NCI-H1417 (cell line): ENCODE data around the gene GNB1L.

Source experiments
- DNase-seq, 3 experiments: peaks; one replicate each; lab custom pipeline; 2025; lab: John Stamatoyannopoulos, UW

Gene GNB1L

DNA sequence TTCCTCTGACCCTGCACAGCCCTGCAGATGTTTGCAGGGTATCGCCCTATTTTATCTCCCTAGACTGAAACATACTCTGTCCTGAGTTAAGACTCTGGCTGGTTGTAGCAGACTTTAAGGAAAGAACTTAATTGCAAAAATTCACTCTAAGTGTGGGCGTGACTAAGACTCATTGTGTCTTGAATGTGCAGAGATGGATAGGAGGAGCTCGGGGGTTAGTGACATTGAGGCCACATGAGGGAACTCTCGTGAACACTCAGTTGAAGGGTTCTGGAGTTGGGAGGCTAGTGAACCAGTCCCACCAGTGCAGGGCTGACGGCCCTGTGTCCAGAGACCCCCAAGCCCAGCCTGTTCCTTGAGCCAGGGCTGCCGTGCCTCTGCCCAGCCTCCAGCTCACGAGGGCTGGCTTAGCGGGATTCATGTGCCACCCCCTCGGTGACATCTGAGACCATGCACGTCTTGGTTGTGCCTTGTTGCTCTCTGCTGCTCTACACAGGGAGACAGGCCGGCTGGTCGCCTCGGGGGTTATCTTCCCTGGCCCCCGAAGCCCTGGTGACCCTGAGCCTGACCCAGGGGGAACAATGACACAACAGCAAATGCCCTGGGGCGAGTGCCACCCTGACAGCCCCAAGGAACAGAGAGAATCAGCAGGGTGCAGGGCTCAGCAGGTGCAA is 105.5 kb downstream of the GNB1L start:
- DNase-seq = no peak

DNA sequence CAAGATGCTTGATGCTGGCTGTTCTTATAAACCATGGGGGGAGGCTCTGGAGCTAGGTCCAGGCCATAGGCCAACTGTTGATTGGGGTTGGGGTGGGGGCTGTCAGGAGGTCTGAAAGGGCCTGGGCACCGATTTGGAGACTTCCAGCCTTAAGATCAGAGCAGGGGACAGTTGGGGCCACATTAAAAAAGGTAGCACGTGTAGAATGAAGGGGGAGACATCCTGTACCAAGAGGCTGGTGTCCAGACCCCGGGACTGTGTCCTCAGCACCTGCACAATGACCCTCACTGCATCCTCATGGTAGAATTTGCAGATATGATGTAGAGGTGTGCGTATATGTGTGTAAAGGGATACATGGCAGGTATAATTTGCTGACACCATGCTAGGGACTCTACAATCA is 106.5 kb downstream of the GNB1L start:
- no peak for DNase-seq

DNA sequence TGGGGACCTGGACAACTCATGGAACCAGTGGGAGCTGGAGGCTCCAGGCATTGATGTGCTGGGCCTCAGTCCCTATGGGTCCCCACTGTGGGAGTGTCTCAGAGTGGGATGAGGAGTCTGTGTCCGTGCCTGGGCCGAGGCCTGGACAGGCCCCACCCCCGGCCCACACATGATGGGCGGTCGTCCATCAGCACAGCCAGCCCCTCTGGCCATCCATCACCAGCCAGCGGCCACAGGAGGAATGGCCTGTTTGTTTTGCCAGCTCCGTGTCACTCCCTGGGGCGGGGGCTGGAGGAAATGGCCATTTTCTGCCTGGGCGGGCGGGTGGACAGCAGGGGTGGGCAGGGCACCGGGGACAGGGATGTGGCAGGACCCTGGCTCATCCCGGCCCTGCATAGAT is 107.1 kb downstream of the GNB1L start:
- no peak for DNase-seq

GRCh38 chr22:19746726-19747125 is 107.9 kb downstream of the GNB1L start:
- no peak for DNase-seq

DNA sequence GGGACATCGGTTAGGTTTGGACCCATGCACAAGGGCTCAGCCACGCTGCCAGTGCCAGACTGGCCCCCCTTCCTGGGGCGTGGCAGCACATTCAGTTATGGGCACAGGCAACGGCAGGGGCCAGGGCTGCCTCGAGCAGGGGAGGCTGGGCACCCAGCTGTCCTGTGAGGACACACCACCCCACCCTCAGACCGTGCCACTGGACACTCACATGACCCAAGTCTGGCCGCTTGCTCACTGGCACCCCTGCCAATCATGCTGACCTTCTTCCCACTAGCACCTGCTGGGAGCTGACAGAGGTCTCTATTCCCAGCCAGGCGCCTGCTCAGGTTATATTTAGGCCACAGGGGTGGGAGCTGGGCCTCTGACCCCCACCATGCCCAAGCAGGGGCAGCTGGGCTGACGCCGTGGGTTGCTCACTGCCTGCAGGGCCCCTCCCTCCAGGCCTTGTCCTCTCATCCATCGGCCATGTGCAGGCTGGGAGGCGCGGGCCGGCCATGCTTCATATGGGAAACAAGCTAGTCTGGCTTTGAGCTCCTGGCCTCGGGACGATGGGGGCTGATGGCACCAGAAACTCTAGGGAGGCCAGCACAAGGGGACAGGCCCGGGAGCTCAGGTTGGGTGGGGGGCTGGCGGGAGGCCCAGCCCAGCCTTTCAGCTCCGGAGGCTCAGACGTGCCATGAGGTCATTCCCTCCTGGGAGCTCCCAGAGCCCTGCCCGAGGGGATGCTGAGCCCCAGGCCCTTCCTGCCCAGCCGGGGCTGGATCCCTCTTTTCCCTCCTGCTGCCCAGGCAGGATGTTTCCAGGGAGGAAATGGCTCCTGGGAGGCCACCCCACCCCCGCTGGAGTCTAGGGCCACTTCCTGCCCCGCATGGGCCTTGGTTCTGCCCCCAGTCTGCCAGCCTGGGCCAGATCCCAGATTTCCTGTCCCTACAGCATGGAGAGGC is 109.2 kb downstream of the GNB1L start:
- no peak for DNase-seq

- no peak for DNase-seq
Measured at GRCh38 chr22:19744350-19745006, 110.2 kb downstream of the GNB1L start.

DNA sequence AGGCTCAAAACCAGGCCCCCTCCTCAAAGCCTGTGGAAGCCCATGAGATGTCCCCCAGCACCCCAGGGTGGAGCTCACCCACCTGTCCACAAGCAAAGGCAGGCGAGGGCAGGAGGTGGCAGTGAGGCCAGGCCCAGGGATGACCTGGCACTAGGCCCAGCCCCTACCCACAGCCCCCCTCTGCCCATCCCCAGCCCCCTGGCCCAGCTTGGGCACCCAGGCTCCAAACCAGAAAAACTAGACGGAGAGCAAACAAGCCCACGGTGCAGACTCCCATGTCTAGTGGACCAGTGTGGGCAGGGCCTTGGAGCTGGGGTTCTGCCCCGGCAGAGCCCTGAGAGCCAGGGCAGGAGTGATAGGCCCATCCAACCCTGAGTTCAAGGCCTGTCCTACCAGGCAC is 111.0 kb downstream of the GNB1L start:
- no peak for DNase-seq

GRCh38 chr22:19743081-19743480 is 111.6 kb downstream of the GNB1L start:
- no peak for DNase-seq

GRCh38 chr22:19742160-19743066 is 112.3 kb downstream of the GNB1L start:
- DNase-seq = peak in 2 of 3 experiments; percentile 13 to 40

DNA sequence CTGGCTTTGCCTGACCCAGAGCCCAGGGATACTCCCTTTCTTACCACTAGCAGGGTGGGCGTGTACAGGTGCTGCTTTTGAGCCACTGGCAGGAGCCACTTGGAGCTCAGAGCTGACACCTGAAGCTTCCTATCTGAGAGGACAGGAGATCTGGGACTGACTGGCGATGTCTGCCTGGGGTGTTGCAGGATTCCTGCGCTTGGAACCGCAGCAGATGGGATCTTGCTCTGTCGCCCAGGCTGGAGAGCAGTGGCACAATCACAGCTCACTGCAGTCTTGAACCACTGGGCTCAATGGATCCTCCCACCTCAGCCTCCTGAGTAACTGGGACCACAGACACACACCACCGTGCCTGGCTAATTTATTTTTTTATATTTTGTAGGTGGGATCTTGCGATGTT is 113.6 kb downstream of the GNB1L start:
- DNase-seq = no peak

- DNase-seq = no peak
Measured at GRCh38 chr22:19740586-19740985, 114.1 kb downstream of the GNB1L start.

GRCh38 chr22:19739911-19740449 is 114.7 kb downstream of the GNB1L start:
- DNase-seq = no peak

- no peak for DNase-seq
Measured at GRCh38 chr22:19739448-19739895, 115.2 kb downstream of the GNB1L start.

DNA sequence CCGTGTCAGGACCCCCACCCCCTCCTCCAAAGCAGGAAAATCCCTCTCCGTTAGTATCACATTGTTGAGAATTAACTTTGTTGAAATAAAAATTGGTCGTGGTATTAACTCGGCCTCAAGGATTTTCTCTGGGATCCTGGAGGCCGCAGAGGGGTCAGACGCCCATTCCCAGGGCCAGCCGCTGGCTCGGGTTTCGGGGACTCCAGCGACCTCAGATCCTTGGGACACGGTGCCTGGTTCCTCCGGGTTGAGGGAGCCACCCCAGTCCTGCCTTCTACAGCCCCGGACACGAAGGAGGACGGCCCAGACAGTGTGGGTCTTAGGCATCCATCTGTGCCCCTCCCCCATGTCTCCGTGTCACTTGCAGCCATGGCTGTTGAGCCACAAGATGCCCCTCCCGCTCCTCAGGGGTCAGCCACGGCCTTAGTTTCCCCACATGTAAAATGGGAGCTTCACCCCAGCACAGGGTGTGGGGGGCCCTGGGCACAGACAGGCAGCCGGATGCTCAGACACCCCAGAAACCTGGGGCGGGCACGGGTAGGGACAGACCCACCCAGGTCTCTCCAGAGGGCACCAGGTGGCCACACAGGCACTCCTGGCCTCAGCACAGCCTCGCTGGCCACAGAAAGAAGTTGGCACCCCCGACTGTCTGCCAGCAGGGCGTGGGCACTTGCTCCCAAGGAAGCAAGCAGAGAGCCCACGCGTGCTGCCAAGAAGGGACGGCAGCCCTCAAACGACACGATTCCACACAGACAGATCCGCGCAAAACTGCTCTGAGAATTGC is 115.8 kb downstream of the GNB1L start:
- DNase-seq = no peak

DNA sequence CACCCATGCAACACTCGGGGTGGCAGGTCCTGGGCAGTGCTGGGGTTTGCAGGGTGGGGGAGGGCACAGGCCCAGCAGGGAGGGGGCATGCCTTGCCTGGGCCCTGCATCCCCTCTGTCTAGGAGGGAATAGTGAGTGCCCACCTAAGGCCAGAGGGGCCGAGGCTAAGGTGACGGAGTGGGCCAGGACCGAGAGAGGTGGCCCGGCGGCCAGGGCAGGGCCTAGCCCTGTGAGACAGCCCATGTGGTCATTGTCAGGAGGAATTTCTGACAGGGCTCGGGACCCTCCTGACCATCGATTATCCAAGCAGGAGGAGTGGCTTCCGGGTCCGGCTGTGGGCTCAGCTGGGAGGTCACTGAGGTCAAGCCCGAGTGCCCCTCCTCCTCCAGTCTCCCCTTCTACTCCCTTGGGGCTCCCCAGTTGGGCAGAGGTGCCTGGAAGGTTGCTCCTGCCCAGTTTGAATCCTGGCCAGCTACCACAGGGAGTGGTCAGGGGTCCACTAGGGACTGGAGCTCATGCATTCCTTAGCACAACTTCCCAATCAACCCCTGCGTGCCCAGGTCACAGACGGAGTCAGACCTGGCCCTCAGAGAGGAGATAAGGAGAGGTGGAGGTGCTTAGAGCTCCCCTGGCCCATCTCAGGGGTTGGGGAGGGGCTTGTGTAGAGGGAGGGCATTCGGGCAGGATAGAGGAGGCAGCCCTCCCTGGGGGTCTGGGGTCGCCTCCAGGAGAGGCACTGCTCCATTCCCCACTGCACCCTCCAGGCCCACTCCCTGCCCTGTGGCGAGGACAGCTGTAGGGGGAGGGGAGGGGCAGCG is 116.6 kb downstream of the GNB1L start:
- no peak for DNase-seq

- DNase-seq = no peak
Measured at GRCh38 chr22:19735665-19736510, 118.8 kb downstream of the GNB1L start.

DNA sequence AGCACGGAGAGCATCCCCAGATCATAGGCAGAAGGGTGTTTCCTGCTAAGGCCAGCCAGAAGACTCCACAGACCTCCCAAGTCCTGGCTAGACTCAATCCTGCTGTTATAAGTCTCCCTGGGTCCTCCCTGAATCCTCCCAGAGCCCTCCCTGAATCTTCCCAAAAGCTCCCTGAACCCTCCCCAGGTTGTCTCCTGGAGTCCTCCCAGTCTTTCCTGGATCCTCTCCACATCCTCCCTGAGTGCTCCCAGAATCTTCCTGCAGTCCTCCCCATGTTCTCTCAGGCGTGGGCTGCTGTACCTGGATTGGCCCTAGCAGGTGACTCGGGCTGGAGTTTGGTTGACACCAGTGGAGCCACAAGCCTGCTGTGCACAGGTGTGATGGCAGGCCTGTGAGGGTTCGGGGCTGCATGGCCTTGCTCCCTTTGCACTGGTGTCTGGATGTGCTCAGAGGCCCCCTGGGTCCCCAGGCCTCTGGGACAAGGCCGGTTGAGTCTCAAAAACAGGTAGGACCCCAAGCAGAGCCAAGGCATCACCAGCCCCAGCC is 119.8 kb downstream of the GNB1L start:
- DNase-seq = no peak

- DNase-seq = no peak
Measured at GRCh38 chr22:19734163-19734562, 120.5 kb downstream of the GNB1L start.
